Superior temporal gyrus (tissue), 1 donor: ENCODE results near the gene KLHL15.

ENCODE experiments used
- DNase-seq: peaks from one replicate; pipeline ENCODE4 v3.0.0-alpha.2; 2016; ENCODE audit errors: extremely low spot score

The KLHL15 gene

DNA sequence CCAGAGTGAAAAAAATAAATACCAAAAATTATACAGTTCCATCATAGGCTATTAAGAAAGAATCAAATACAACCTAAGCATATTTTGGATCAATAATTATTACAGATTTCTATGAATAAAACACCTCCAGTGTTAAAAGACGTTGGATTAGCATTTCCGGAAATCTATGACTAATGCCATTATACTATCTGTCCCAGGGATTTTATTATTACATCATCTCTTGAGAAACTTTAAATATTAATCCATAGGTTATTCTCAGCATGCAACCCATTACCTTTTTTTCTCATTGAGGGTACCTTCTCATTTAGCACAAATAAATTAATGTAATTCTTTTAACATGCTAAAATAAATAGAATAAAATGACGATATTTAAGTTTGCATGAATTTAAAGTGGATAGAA, 74.6 kb downstream of the KLHL15 start:
- no peak for DNase-seq

DNA sequence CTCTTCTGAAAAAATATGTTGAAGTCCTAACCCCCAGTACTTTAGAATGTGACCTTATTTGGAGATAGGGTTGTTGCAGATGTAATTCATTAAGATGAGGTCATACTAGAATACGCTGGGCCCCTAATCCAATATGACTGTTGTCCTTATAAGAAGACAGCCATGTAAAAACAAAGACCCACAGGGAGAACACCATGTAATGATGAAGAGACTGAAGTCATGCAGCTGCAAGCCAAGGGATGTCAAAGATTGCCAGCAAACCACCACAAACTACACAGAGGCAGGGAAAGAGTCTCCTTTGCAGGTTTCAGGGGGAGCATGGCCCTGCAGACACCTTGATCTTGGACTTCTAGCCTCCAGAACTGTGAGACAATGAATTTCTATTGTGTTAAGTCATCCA, 81.8 kb downstream of the KLHL15 start:
- DNase-seq: no peak

DNA sequence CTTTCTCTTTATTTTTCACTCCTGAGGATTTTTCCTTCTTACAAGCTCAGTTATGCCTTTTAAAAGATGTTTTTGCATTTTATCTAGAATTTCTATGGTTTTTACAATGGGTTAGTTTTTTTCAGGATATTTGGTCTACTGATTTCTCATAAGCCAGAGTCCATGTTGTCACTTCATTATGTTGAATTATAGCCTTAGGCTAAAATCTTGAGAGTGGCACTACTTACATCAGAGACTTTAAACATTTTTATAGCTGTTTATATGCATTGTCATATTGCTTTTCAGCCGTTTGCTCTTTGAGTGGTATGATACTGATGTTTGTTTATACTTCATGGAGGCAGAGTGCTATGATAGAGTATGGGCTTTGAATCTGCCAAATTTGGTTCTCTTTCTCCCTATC, 82.8 kb downstream of the KLHL15 start:
- DNase-seq: no peak

DNA sequence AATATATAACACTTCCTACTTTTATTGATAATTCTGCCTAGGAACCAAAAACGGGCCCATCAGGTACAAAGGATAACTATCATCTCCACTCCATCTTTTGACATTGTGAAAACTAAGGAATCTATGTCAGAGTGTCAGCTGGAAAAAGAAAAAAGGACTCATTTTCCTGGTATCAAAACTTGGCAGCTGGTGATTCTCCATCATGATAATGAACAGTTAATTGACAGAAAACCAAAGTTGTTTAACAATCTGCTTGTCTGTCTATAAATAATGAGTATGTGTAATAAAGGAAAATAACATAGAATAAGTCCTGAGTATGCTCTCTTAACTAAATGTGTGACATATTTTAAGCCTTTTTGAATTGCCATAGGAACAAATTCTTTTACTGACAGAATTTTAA, 87.8 kb downstream of the KLHL15 start:
- DNase-seq: no peak

DNA sequence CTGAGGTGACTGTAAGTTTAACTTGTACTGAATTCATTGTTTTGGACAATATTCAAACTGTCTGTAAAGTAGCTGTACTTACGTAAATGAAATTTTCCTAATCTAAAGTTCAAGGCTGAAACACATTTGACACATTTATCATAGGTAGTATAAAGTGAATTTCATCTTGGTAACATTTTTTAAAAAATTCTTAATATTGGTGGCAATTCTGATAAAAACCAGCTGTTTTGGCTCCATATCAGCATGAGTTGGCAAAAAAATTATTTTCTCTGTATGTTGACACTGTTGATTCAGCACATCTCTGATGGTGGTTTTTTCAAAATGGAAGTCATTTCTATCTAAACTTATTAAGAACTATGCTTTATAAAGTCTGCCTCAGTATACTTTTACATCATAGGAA, 88.3 kb downstream of the KLHL15 start:
- no peak for DNase-seq

DNA sequence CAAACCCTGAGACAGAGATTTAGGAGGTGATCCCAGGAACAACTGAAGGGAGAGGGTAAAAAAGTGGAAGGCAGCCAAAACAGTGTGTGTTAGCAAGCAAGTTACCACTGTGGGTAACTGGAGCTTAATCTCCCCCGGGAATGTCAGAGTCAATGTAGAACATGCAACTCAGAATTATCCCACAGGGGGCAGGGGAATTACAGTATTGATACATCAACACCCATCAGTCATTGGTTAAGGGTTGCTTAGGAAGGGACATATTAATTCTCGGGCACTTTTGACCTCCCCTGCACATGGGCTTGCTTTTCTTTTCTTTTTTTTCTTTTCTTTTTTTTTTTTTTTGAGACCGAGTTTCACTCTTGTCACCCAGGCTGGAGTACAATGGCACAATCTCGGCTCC, 89.9 kb downstream of the KLHL15 start:
- no peak for DNase-seq

DNA sequence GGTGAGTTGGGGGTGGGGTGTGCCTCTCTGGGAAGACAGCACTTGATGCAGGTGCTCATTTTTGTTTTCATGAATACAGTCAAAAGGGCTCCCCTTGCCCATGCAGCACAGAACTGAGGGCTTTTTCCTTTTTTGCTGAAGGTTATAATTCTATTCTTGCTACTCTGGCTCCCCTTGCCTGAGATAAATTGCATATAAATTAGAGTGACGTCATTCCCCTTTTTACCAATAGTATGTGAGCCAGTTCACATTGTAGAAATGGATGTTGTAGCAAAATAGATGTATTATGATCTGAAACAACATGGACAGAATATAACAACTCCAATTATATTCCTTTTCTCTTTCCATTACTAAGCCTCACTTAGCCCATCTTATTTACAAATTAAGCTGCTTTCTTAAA, 90.8 kb downstream of the KLHL15 start:
- DNase-seq: no peak

DNA sequence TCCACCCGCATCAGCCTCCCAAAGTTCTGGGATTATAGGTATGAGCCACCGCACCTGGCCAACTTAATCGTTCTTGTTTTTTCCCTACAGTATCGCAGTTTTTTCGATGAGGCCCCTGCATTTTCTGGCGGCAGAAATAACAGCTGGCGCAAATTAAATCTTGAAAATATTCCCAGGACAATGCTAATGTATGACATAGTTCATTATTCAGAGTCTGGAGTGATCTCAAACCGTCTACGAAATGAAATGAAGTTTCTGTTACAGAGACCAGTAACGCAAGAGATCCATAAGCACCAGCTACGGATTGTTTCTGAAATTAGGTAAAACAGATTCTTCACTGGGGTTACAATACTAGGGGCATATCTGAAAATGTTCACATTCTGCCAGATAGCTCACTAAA, 91.9 kb downstream of the KLHL15 start:
- no peak for DNase-seq
